ENCODE data around the gene AUTS2. TPM values are rescaled to one million over a fixed set of nuclear protein-coding genes. Genes with fewer than 3 reads are reported as not detected.

The AUTS2 gene
- total RNA-seq, 2 experiments from 2014 or later = 17.5 to 23.8 TPM

- Mint-ChIP-seq H3K4me1 (no peaks in the 10 kb centered on the region), H3K4me3 (no peak overlapping the region), H3K36me3 (no peaks in the 10 kb centered on the region), H3K27ac (no peak overlapping the region), H3K9me3 (no peaks in the 10 kb centered on the region), H3K27me3 (peaks cover 41% of the 10 kb centered on the region)
- ATAC-seq (ENCODE audit: low read depth) (no peak), DNase-seq (no peak)
- POLR2A ChIA-PET = no interaction called here
Measured at GRCh38 chr7:69605546-69605945, 7.3 kb downstream of the AUTS2 start.

GRCh38 chr7:69608049-69608448, 9.8 kb downstream of the AUTS2 start:
- Mint-ChIP-seq H3K36me3 (no peaks in the 10 kb centered on the region), H3K9me3 (no peaks in the 10 kb centered on the region), H3K27ac (no peak overlapping the region), H3K4me3 (no peak overlapping the region), H3K4me1 (no peaks in the 10 kb centered on the region), H3K27me3 (peaks cover 37% of the 10 kb centered on the region)
- ATAC-seq (ENCODE audit: low read depth) (no peak), DNase-seq (no peak)
- POLR2A ChIA-PET = no interaction called here

- POLR2A ChIA-PET = no interaction called here
- no peaks in the 10 kb centered on the region for H3K36me3 Mint-ChIP-seq
- H3K4me3 Mint-ChIP-seq = no peak overlapping the region
- no peak for ATAC-seq (ENCODE audit: low read depth)
- no peak overlapping the region for H3K27ac Mint-ChIP-seq
- H3K9me3 Mint-ChIP-seq = no peaks in the 10 kb centered on the region
- H3K4me1 Mint-ChIP-seq = no peaks in the 10 kb centered on the region
- peaks cover 39% of the 10 kb centered on the region for H3K27me3 Mint-ChIP-seq
- no peak for DNase-seq
Measured at GRCh38 chr7:69608878-69609277, 10.6 kb downstream of the AUTS2 start.

GRCh38 chr7:69609541-69610373, 11.5 kb downstream of the AUTS2 start:
- Mint-ChIP-seq H3K27ac (no peak overlapping the region), H3K4me3 (no peak overlapping the region), H3K36me3 (no peaks in the 10 kb centered on the region), H3K9me3 (no peaks in the 10 kb centered on the region), H3K27me3 (peaks cover 42% of the 10 kb centered on the region), H3K4me1 (no peaks in the 10 kb centered on the region)
- ATAC-seq (ENCODE audit: low read depth) (no peak), DNase-seq (no peak)
- POLR2A ChIA-PET = no interaction called here

GRCh38 chr7:69610374-69611084, 12.3 kb downstream of the AUTS2 start:
- H3K9me3 Mint-ChIP-seq = no peaks in the 10 kb centered on the region
- peaks cover 42% of the 10 kb centered on the region for H3K27me3 Mint-ChIP-seq
- no peak overlapping the region for H3K27ac Mint-ChIP-seq
- POLR2A ChIA-PET = no interaction called here
- no peak overlapping the region for H3K4me3 Mint-ChIP-seq
- ATAC-seq (ENCODE audit: low read depth) (no peak), DNase-seq (no peak)
- no peaks in the 10 kb centered on the region for H3K4me1 Mint-ChIP-seq
- H3K36me3 Mint-ChIP-seq = no peaks in the 10 kb centered on the region

GRCh38 chr7:69612981-69613380, 14.7 kb downstream of the AUTS2 start:
- POLR2A ChIA-PET = no interaction called here
- no peaks in the 10 kb centered on the region for H3K36me3 Mint-ChIP-seq

GRCh38 chr7:69613846-69614245, 15.6 kb downstream of the AUTS2 start:
- DNase-seq (no peak), ATAC-seq (ENCODE audit: low read depth) (no peak)
- Mint-ChIP-seq H3K4me3 (no peak overlapping the region), H3K9me3 (no peaks in the 10 kb centered on the region), H3K36me3 (no peaks in the 10 kb centered on the region), H3K4me1 (no peaks in the 10 kb centered on the region), H3K27ac (no peak overlapping the region), H3K27me3 (peaks cover 19% of the 10 kb centered on the region)
- POLR2A ChIA-PET = no interaction called here

More at GRCh38 chr7:69612981-69613380, 14.7 kb downstream of the AUTS2 start:
- peaks cover 27% of the 10 kb centered on the region for H3K27me3 Mint-ChIP-seq
- ATAC-seq (ENCODE audit: low read depth) = no peak
- no peaks in the 10 kb centered on the region for H3K9me3 Mint-ChIP-seq
- H3K27ac Mint-ChIP-seq = no peak overlapping the region
- DNase-seq = no peak
- H3K4me3 Mint-ChIP-seq = no peak overlapping the region
- H3K4me1 Mint-ChIP-seq = no peaks in the 10 kb centered on the region

GRCh38 chr7:69615685-69616084, 17.4 kb downstream of the AUTS2 start:
- DNase-seq = no peak
- H3K4me1 Mint-ChIP-seq = no peaks in the 10 kb centered on the region
- POLR2A ChIA-PET = no interaction called here
- peaks cover 18% of the 10 kb centered on the region for H3K27me3 Mint-ChIP-seq
- no peak overlapping the region for H3K27ac Mint-ChIP-seq
- ATAC-seq (ENCODE audit: low read depth) = no peak
- no peaks in the 10 kb centered on the region for H3K9me3 Mint-ChIP-seq
- H3K4me3 Mint-ChIP-seq = no peak overlapping the region
- no peaks in the 10 kb centered on the region for H3K36me3 Mint-ChIP-seq

- POLR2A ChIA-PET = no interaction called here
- Mint-ChIP-seq H3K9me3 (no peaks in the 10 kb centered on the region), H3K4me3 (no peak overlapping the region), H3K4me1 (no peaks in the 10 kb centered on the region), H3K36me3 (no peaks in the 10 kb centered on the region), H3K27ac (no peak overlapping the region), H3K27me3 (peaks cover 21% of the 10 kb centered on the region)
- DNase-seq (no peak), ATAC-seq (ENCODE audit: low read depth) (no peak)
Measured at GRCh38 chr7:69617364-69617763, 19.1 kb downstream of the AUTS2 start.

- Mint-ChIP-seq H3K27me3 (peaks cover 19% of the 10 kb centered on the region), H3K9me3 (no peaks in the 10 kb centered on the region), H3K4me1 (no peaks in the 10 kb centered on the region), H3K27ac (no peak overlapping the region), H3K36me3 (no peaks in the 10 kb centered on the region), H3K4me3 (no peak overlapping the region)
- no peak for DNase-seq
- POLR2A ChIA-PET = no interaction called here
- no peak for ATAC-seq (ENCODE audit: low read depth)
Measured at GRCh38 chr7:69619054-69619453, 20.8 kb downstream of the AUTS2 start.

- Mint-ChIP-seq H3K27me3 (peaks cover 19% of the 10 kb centered on the region), H3K4me3 (no peak overlapping the region), H3K36me3 (no peaks in the 10 kb centered on the region), H3K4me1 (no peaks in the 10 kb centered on the region), H3K9me3 (no peaks in the 10 kb centered on the region), H3K27ac (no peak overlapping the region)
- POLR2A ChIA-PET = no interaction called here
- no peak for ATAC-seq (ENCODE audit: low read depth)
- no peak for DNase-seq
Measured at GRCh38 chr7:69619635-69620034, 21.4 kb downstream of the AUTS2 start.

- Mint-ChIP-seq H3K27me3 (peaks cover 21% of the 10 kb centered on the region), H3K36me3 (no peaks in the 10 kb centered on the region), H3K4me3 (no peak overlapping the region), H3K27ac (no peak overlapping the region), H3K9me3 (no peaks in the 10 kb centered on the region), H3K4me1 (no peaks in the 10 kb centered on the region)
- POLR2A ChIA-PET = no interaction called here
- DNase-seq (no peak), ATAC-seq (ENCODE audit: low read depth) (no peak)
Measured at GRCh38 chr7:69620063-69620462, 21.8 kb downstream of the AUTS2 start.

GRCh38 chr7:69620650-69621049, 22.4 kb downstream of the AUTS2 start:
- no peak overlapping the region for H3K27ac Mint-ChIP-seq
- H3K4me3 Mint-ChIP-seq = no peak overlapping the region
- POLR2A ChIA-PET = no interaction called here
- no peaks in the 10 kb centered on the region for H3K9me3 Mint-ChIP-seq
- no peak for ATAC-seq (ENCODE audit: low read depth)
- no peak for DNase-seq
- H3K27me3 Mint-ChIP-seq = peaks cover 27% of the 10 kb centered on the region
- H3K4me1 Mint-ChIP-seq = no peaks in the 10 kb centered on the region
- no peaks in the 10 kb centered on the region for H3K36me3 Mint-ChIP-seq

Data from activated naive CD8-positive, alpha-beta T cell treated with anti-CD3 and anti-CD28 coated beads, Interleukin-2, amount 10 ng/mL, durations not matched to agents 7 days and 5 days (primary cell).